WTC11 (cell line): ENCODE results near the gene REX1BD.

Experiments used
- USF2 ChIP-seq: sonication (generic); formaldehyde crosslinking; IDR thresholded peaks from 2 replicates; pipeline ENCODE4 v1.8.1; 2023; ENCODE audit warnings: mild to moderate bottlenecking, missing genetic modification reagents, moderate library complexity
- ZBTB43 ChIP-seq: sonication (generic); formaldehyde crosslinking; IDR thresholded peaks from 2 replicates; pipeline ENCODE4 v1.8.1; 2023; ENCODE audit warnings: mild to moderate bottlenecking, missing genetic modification reagents
- ZNF232 ChIP-seq: sonication (generic); formaldehyde crosslinking; IDR thresholded peaks from 2 replicates; pipeline ENCODE4 v1.8.0; 2022; ENCODE audit warnings: mild to moderate bottlenecking, missing genetic modification reagents

DNA sequence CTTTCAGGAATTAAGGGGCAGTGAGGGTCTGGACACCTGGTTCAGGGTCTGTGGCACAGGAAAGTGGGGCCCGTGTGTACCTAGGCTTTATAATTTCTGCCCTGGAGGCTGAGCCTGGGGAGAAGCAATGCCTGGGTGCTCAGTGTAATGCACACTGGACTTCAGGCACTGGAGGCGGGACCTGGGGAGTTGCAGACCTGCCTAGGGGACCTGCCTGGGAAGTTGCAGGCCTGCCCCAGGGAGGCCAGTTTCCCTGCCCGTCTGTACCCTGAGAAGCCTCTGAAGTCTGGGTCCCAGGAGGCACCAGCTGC lies 21.6 kb downstream of the REX1BD start:
- TF ChIP-seq ZBTB43 (CRISPR knock-in tag), result no peak
- TF ChIP-seq USF2 (CRISPR knock-in tag), result no peak
- TF ChIP-seq ZNF232, result no peak
